Prostate gland (tissue), 2 donors: Measurements from ENCODE around the gene EPHB3. TPM values are rescaled to one million over a fixed set of nuclear protein-coding genes. Genes with fewer than 3 reads are reported as not detected.

Experiments
- DNase-seq: peaks from one replicate; pipeline ENCODE4 v3.0.0-alpha.2; 2019; ENCODE audit warnings: low spot score
- H3K27ac ChIP-seq, 2 donors: fragments of 200-600 bp; sonication (generic); 2 replicates each; pipeline ENCODE4 v1.5.1; 2017 to 2019
- H3K27me3 ChIP-seq: fragments of 200-600 bp; sonication (generic); replicated peaks from 2 replicates; pipeline ENCODE4 v1.5.1; 2019; ENCODE audit not compliant: insufficient read depth
- H3K36me3 ChIP-seq, 2 donors: fragments of 200-600 bp; sonication (generic); 1 replicate in 1 of 2; 2 replicates in 1 of 2; pipeline versions ENCODE4 v1.5.1 to v1.8.1; 2017 to 2019
- H3K4me1 ChIP-seq: fragments of 200-600 bp; sonication (generic); replicated peaks from 2 replicates; pipeline ENCODE4 v1.5.1; 2019
- H3K4me3 ChIP-seq, 2 donors: fragments of 200-600 bp; sonication (generic); 2 replicates each; pipeline ENCODE4 v1.5.1; 2017 to 2019
- H3K9me3 ChIP-seq: fragments of 200-600 bp; sonication (generic); 2 replicates; pipeline ENCODE4 v1.5.1; 2017
- POLR2A ChIP-seq: fragments of 450-650 bp; IDR thresholded peaks from one replicate; pipeline ENCODE4 v1.6.1; 2016; ENCODE audit warnings: antibody characterized with exemption, mild to moderate bottlenecking
- POLR2AphosphoS5 ChIP-seq: sonication (generic); formaldehyde crosslinking; IDR thresholded peaks from one replicate; pipeline ENCODE4 v1.6.1; 2017; ENCODE audit warnings: antibody characterized with exemption
- WGBS: methylation state at CpG from one replicate; pipeline ENCODE4 v1.1.5; 2018; 5-methylcytosine and 5-hydroxymethylcytosine counted together
- intact Hi-C: fragments of 100-400 bp; cut with DNase I; formaldehyde crosslinking; loops from one replicate; pipeline ENCODE4 v1.14.2; 2022
- total RNA-seq, 2 donors: library from RNA; depleted of rRNA; stranded (reverse); fragments of >200 nt; gene quantifications; one replicate each; pipeline ENCODE4 v1.1.0, GENCODE V29; 2016
- TF ChIP-seq, protein P1 (sequence below), 4 experiments: fragments of 200-600 bp in 2 of 4; fragments of 450-650 bp in 2 of 4; sonication (generic) in 2 of 4; IDR thresholded peaks; 1 replicate in 3 of 4; 2 replicates in 1 of 4; pipeline ENCODE4 v1.5.1; 2016 to 2019; ENCODE audit warnings: antibody characterized with exemption in 4 of 4, mild to moderate bottlenecking in 2 of 4, moderate library complexity in 2 of 4

EPHB3 gene
- total RNA-seq, 2 donors from 2014 or later: 11.9 to 25.2 TPM

DNA sequence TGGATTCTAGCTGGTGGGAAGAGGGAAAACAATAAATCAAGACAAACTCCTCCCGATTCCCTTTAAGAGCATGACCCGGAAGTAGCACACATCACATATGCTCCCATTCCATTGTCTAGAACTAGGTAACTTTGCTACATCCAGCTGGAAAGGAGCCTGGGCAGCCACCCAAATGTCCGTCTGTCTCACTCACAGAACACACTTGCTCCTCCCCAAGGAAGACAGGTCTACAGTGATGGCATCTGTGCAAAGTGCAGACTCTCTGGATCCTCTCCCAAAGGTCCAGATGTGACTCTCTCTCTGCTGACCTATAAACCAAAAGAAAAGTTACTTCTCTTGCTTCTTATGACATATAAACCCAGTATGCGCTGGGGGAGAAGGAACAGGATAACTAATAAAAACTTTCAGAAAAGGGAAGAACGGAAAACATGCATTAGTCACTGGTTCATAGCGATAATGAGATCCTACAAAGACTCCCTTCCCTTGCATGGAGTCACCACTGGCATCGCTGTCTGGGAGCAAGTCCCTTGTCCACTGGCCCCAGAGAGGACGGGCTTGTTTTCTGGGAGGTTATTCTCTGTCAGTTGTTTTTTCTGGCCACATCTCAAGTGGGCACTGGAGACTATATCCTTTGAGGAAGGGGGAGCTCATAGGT is 29.8 kb upstream of the EPHB3 start:
- DNase-seq: no peak
- WGBS: 39% methylated on average over 8 of the region's 8 CpGs
- H3K36me3 ChIP-seq: no peaks in the 10 kb centered on the region
- intact Hi-C loops: no loop called here
- H3K9me3 ChIP-seq: no peaks in the 10 kb centered on the region
- H3K4me1 ChIP-seq: no peaks in the 10 kb centered on the region
- no peak overlapping the region for H3K27ac ChIP-seq
- no peaks in the 10 kb centered on the region for H3K27me3 ChIP-seq
- no peak for TF ChIP-seq POLR2AphosphoS5
- TF ChIP-seq, protein P1, sequence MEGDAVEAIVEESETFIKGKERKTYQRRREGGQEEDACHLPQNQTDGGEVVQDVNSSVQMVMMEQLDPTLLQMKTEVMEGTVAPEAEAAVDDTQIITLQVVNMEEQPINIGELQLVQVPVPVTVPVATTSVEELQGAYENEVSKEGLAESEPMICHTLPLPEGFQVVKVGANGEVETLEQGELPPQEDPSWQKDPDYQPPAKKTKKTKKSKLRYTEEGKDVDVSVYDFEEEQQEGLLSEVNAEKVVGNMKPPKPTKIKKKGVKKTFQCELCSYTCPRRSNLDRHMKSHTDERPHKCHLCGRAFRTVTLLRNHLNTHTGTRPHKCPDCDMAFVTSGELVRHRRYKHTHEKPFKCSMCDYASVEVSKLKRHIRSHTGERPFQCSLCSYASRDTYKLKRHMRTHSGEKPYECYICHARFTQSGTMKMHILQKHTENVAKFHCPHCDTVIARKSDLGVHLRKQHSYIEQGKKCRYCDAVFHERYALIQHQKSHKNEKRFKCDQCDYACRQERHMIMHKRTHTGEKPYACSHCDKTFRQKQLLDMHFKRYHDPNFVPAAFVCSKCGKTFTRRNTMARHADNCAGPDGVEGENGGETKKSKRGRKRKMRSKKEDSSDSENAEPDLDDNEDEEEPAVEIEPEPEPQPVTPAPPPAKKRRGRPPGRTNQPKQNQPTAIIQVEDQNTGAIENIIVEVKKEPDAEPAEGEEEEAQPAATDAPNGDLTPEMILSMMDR (IDR thresholded peaks at IDR 0.05): no peak
- no peak for TF ChIP-seq POLR2A
- no peak overlapping the region for H3K4me3 ChIP-seq

DNA sequence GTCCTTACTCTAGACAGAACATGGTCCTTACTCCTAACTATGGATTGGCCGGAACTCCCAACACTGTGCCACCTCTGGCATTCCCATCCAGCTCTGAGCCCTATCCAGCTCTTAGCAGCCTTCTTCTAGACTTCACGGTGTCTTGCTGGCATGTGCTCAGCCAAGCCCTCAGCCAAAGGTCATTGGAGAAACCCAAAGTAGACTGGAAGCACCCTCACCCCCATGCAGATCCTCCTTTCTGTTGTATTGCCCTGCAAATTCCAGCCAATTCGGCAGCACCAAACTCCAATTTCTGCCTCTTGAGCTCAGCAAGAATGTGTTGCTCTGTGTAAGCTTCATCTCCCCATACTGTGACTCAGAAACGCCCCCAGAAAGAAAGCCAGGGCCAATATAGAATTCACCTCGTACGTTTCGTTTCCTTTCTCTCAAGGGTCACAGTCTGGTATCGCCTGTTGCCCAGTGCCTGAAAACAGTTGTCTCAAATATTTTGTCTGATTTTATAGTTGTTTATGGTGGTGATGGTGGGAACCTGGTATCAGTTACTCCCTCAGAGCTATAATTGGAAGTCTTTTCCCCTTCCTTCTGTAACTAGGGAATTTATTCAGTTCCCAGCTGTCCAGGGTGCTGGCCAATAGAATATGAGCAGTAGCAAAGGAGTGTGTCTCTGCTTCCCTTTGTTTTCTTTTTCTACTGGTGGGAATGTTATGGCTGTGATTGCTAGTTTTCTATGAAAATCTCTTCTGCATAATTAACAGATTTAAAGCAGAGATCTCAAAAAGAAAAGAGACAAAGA is 28.4 kb upstream of the EPHB3 start:
- Histone ChIP-seq H3K36me3 (no peaks in the 10 kb centered on the region), H3K27me3 (no peaks in the 10 kb centered on the region), H3K4me1 (no peaks in the 10 kb centered on the region), H3K27ac (no peak overlapping the region), H3K9me3 (no peaks in the 10 kb centered on the region), H3K4me3 (no peak overlapping the region)
- WGBS: 82% methylated on average over 8 of the region's 8 CpGs
- TF ChIP-seq, protein P1 (IDR thresholded peaks at IDR 0.05): no peak
- TF ChIP-seq POLR2AphosphoS5 (no peak), POLR2A (no peak)
- DNase-seq: no peak
- intact Hi-C loops: no loop called here

DNA sequence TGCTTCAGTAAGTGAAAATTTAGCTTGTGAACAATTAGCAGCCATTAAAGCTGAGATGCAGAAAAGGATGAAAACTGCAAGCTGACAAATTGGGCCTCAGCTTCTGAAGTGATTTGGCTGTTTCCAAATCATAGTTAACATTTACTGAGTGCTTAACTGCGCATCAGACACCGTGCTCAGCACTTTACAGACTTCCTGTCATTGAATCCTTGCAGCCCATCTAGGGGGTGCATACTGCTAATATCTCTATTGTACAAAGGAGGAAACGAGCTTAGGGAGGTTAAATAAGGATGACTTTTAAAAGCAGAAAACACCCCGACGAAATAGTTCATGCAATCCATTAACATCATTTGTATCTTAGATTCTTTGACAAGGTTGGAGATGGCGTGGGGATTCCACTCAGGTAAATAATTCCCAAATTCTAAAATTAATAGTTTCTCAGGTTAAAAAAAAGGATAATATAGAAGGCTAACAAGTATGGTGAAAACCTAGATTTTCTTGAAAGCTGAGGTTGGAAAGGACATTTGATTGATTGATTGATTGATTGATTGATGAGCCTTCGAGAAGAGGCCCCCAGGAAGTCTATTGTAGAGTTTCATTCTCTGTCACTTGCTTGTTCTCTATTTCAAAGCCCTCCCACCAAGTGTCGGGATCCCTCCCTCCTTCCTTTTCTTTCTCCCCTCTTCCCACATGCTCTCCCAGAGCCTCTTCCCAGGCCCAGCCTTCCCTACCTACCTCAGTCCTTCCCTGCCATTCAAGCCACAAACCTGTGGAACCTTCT is 23.5 kb upstream of the EPHB3 start:
- Histone ChIP-seq H3K27ac (no peak overlapping the region), H3K4me3 (no peak overlapping the region), H3K4me1 (no peaks in the 10 kb centered on the region), H3K27me3 (no peaks in the 10 kb centered on the region), H3K9me3 (no peaks in the 10 kb centered on the region), H3K36me3 (no peaks in the 10 kb centered on the region)
- WGBS: 46% methylated on average over 8 of the region's 8 CpGs
- intact Hi-C loops: no loop called here
- TF ChIP-seq POLR2A (no peak), POLR2AphosphoS5 (no peak)
- TF ChIP-seq, protein P1 (IDR thresholded peaks at IDR 0.05): no peak
- DNase-seq: no peak

DNA sequence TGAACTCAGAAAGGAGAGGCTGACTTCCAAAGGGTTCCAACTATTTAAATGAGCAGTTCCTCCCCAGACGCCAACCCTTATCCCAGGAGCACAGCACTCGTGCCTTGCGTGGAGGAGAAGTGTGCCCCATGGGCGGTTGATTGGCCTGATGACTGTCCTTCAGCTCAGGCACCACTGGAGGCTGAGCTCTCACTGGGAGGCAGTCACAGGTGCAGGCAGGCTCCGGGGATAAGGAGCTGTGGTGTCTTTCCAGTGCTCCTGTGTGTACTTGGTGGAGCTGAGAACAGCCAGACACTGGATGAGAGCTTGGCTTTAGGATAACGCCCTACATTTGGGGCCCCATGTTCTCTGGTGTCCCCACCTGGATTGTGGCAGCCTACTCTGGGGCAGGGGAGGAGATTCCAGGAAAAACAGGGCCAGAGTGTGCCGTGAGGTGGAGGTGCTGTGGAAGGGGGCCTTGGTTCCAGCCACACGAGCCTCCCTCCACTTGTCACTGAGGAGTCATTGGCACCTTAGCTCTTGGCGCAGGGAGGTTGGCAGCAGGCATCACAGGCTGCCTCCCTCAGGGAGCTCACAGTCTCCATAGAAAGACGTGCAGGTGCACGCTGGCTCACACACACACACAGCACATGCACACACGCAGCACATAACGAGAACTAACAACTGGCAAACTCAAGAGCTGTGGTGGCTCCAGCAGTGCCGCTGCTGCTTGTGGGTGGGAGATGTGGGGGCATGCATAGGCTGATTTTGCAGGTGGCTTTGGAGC is 22.7 kb upstream of the EPHB3 start:
- H3K27ac ChIP-seq: no peak overlapping the region
- WGBS: 82% methylated on average over 14 of the region's 14 CpGs
- no peaks in the 10 kb centered on the region for H3K27me3 ChIP-seq
- H3K9me3 ChIP-seq: no peaks in the 10 kb centered on the region
- H3K4me1 ChIP-seq: no peaks in the 10 kb centered on the region
- H3K4me3 ChIP-seq: no peak overlapping the region
- no peaks in the 10 kb centered on the region for H3K36me3 ChIP-seq
- TF ChIP-seq POLR2AphosphoS5 (no peak), POLR2A (no peak)
- TF ChIP-seq, protein P1 (IDR thresholded peaks at IDR 0.05): no peak
- intact Hi-C loops: no loop called here
- no peak for DNase-seq
